ENCODE measurements around the gene SCG3.

The SCG3 gene

DNA sequence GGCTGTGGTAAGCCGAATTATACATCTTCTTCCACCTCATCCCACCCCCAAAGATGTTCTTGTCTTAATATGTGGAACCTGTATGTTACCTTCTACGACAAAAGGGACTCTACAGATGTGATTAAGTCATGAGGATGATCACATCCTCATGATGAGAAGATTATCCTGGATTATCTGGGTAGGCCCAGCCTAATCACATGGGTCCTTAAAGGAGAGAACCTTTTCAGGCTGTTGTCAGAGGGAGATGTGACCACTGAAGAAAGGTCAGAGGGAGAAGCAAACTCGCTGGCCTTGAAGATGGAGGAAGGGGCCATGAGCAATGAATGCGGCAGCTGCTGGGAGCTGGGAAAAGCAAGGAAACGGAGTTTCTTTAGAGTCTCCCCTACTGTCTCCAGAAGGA is 12.9 kb upstream of the SCG3 start:
- H3K4me3 ChIP-seq (ENCODE audit: low read depth, low read length): no peak overlapping the region
- H3K36me3 ChIP-seq (replicated peaks): no peaks in the 10 kb centered on the region
- DNase-seq: no peak
- in situ Hi-C loops (cut with HindIII; ENCODE audit: low pct_ligation_motif_present, low sequenced_read_pairs): no loop called here
- no peak for TF ChIP-seq CTCF (IDR thresholded peaks at IDR 0.05; ENCODE audit: low read depth, low read length, missing control alignments)
- H3K27me3 ChIP-seq (replicated peaks): no peaks in the 10 kb centered on the region
- no peak overlapping the region for H3K27ac ChIP-seq

- Histone ChIP-seq H3K4me3 (ENCODE audit: low read depth, low read length) (no peak overlapping the region), H3K36me3 (replicated peaks) (no peaks in the 10 kb centered on the region), H3K27ac (no peak overlapping the region), H3K27me3 (replicated peaks) (no peaks in the 10 kb centered on the region)
- DNase-seq: no peak
- TF ChIP-seq CTCF (IDR thresholded peaks at IDR 0.05; ENCODE audit: low read depth, low read length, missing control alignments): no peak
- in situ Hi-C loops (cut with HindIII; ENCODE audit: low pct_ligation_motif_present, low sequenced_read_pairs): no loop called here
Measured at GRCh38 chr15:51669381-51669780, 11.9 kb upstream of the SCG3 start.

- no peak for DNase-seq
- TF ChIP-seq CTCF (IDR thresholded peaks at IDR 0.05; ENCODE audit: low read depth, low read length, missing control alignments): no peak
- Histone ChIP-seq H3K27ac (no peak overlapping the region), H3K4me3 (ENCODE audit: low read depth, low read length) (no peak overlapping the region), H3K27me3 (replicated peaks) (no peaks in the 10 kb centered on the region), H3K36me3 (replicated peaks) (no peaks in the 10 kb centered on the region)
- in situ Hi-C loops (cut with HindIII; ENCODE audit: low pct_ligation_motif_present, low sequenced_read_pairs): no loop called here
Measured at GRCh38 chr15:51672155-51672687, 9.1 kb upstream of the SCG3 start.

DNA sequence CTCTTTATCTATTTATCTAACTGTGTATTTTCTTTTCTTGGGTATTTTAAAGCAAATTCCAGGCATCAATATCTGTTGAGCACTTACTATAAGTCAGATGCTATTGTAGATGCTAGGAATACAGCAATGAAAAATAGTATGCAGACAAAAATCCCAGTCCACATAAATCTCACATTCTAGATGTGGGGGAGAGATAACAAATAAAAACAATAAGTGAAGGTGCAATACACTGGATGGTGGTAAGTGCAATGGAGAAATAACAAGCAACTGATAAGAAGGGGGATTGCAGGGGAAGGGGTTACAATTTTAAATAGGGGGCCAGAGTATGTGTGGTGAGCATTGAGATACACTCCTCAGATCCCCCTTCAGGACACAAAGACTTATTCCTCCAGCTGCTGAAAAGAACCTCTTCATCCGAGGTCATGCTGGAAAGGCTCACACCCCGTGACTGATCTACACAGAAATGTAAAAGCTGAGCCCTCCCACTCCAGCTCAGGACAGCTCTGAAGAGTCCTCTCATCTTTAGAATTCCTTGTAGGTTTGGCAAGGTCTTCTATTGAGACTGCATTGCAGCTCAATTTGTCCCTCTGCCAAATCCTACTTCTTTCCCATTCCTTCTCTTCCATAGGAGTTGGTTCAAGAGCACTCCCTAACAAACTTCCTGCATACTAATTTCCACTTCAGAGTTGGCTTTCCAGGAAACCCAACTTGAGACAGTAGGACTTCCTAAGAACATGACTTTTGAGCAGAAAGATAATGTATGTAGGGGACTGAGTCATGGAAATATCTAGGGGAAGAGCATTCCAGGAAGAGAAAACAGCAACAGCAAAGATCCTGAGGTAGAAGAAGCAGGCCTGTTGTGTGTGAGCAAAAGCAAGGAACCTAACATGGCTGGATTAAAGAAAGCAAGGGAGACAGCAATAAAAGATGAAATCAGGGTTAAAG is 8.1 kb upstream of the SCG3 start:
- Histone ChIP-seq H3K27me3 (replicated peaks) (no peaks in the 10 kb centered on the region), H3K36me3 (replicated peaks) (no peaks in the 10 kb centered on the region), H3K4me3 (ENCODE audit: low read depth, low read length) (no peak overlapping the region), H3K27ac (no peak overlapping the region)
- DNase-seq: no peak
- no peak for TF ChIP-seq CTCF (IDR thresholded peaks at IDR 0.05; ENCODE audit: low read depth, low read length, missing control alignments)
- in situ Hi-C loops (cut with HindIII; ENCODE audit: low pct_ligation_motif_present, low sequenced_read_pairs): no loop called here

DNA sequence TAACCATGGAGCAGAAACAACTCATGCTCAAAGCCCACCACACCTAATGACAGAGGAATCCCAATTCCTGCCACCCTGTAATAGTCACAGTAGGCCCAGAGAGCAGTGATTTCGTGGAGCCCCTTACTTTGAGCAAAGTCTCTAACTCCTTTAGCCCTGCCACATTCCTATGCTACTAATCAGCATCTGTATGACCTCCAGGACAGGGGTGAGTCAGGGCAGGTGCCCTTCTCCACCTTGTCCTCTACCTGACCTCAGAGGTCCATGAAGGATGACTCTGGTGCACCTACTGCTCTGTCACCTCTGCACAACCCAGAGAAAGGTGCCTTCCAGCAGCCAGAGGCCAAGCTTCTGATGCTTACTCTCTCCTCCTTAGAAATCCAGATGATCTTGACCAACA is 6.1 kb upstream of the SCG3 start:
- H3K36me3 ChIP-seq (replicated peaks): no peaks in the 10 kb centered on the region
- DNase-seq: no peak
- no peak overlapping the region for H3K4me3 ChIP-seq (ENCODE audit: low read depth, low read length)
- H3K27ac ChIP-seq: no peak overlapping the region
- in situ Hi-C loops (cut with HindIII; ENCODE audit: low pct_ligation_motif_present, low sequenced_read_pairs): no loop called here
- no peak for TF ChIP-seq CTCF (IDR thresholded peaks at IDR 0.05; ENCODE audit: low read depth, low read length, missing control alignments)
- H3K27me3 ChIP-seq (replicated peaks): no peaks in the 10 kb centered on the region

Data from brain microvascular endothelial cell (primary cell).